GM23338 (cell line): Measurements from ENCODE around the gene MAST4. TPM values are rescaled to one million over a fixed set of nuclear protein-coding genes. Genes with fewer than 3 reads are reported as not detected.

Experiments used
- ATAC-seq: fragments of 200-7000 bp; cut with Tn5 transposase; 3 replicates; pipeline ENCODE4 v1.9.1; 2020
- DNase-seq: peaks from one replicate; pipeline ENCODE4 v3.0.0-alpha.2; 2015; ENCODE audit warnings: low spot score
- H2AFZ ChIP-seq: fragments of 200-600 bp; sonication (generic); 2 replicates; pipeline ENCODE4 v1.8.0; 2016; ENCODE audit warnings: antibody characterized with exemption, mild to moderate bottlenecking, moderate library complexity
- H3F3A ChIP-seq: fragments of 200-600 bp; sonication (generic); replicated peaks from 2 replicates; pipeline ENCODE4 v1.8.0; 2017; ENCODE audit warnings: antibody characterized with exemption, mixed run types, low read depth
- H3K27ac ChIP-seq: fragments of 200-600 bp; sonication (generic); 2 replicates; pipeline ENCODE4 v1.6.1; 2016; ENCODE audit warnings: low read depth
- H3K27me3 ChIP-seq: fragments of 200-600 bp; sonication (generic); 2 replicates; pipeline ENCODE4 v1.8.0; 2016; ENCODE audit warnings: mild to moderate bottlenecking, mixed run types, moderate library complexity; ENCODE audit not compliant: insufficient read depth
- H3K36me3 ChIP-seq: fragments of 200-600 bp; sonication (generic); 2 replicates; pipeline ENCODE4 v1.8.0; 2016; ENCODE audit warnings: mild to moderate bottlenecking; ENCODE audit not compliant: insufficient read depth
- H3K4me1 ChIP-seq: fragments of 200-600 bp; sonication (generic); 2 replicates; pipeline ENCODE4 v1.8.0; 2016; ENCODE audit warnings: mild to moderate bottlenecking, moderate library complexity; ENCODE audit not compliant: insufficient read depth
- H3K4me2 ChIP-seq: fragments of 200-600 bp; sonication (generic); 2 replicates; pipeline ENCODE4 v1.7.1; 2017; ENCODE audit warnings: mixed run types
- H3K4me3 ChIP-seq: fragments of 200-600 bp; sonication (generic); 2 replicates; pipeline ENCODE4 v1.6.1; 2016; ENCODE audit warnings: mixed run types
- H3K79me2 ChIP-seq: fragments of 200-600 bp; sonication (generic); replicated peaks from 2 replicates; pipeline ENCODE4 v1.8.0; 2017; ENCODE audit warnings: mild to moderate bottlenecking; ENCODE audit not compliant: insufficient read depth
- H3K9me2 ChIP-seq: fragments of 200-600 bp; sonication (generic); 2 replicates; pipeline ENCODE4 v1.8.0; 2017; ENCODE audit not compliant: insufficient read depth
- H4K20me1 ChIP-seq: fragments of 200-600 bp; sonication (generic); replicated peaks from 2 replicates; pipeline ENCODE4 v1.8.0; 2017; ENCODE audit warnings: mild to moderate bottlenecking; ENCODE audit not compliant: insufficient read depth
- H3K27ac Mint-ChIP-seq: 2 replicates; pipeline ENCODE4 v1.8.0; 2020; ENCODE audit warnings: inconsistent platforms, mild to moderate bottlenecking, moderate library complexity, mixed read lengths
- H3K27me3 Mint-ChIP-seq: 3 replicates; pipeline ENCODE4 v1.8.0; 2022; ENCODE audit warnings: low read depth, mild to moderate bottlenecking, moderate library complexity, mixed read lengths, inconsistent platforms; ENCODE audit not compliant: insufficient read depth, poor library complexity
- H3K36me3 Mint-ChIP-seq: 3 replicates; pipeline ENCODE4 v1.8.0; 2021; ENCODE audit warnings: low read depth, mild to moderate bottlenecking, inconsistent platforms, moderate library complexity, mixed read lengths
- H3K4me1 Mint-ChIP-seq: 3 replicates; pipeline ENCODE4 v1.8.0; 2020; ENCODE audit warnings: mild to moderate bottlenecking, inconsistent platforms, mixed read lengths
- H3K4me3 Mint-ChIP-seq: 3 replicates; pipeline ENCODE4 v1.8.0; 2021; ENCODE audit warnings: moderate library complexity, mild to moderate bottlenecking, inconsistent platforms, mixed read lengths
- H3K9me3 Mint-ChIP-seq: 3 replicates; pipeline ENCODE4 v1.8.0; 2020; ENCODE audit warnings: moderate library complexity, mild to moderate bottlenecking, inconsistent platforms, mixed read lengths
- CREB1 ChIP-seq: fragments of 250-450 bp; sonication (Bioruptor Pico); IDR thresholded peaks from 2 replicates; pipeline ENCODE4 v1.5.0; 2020; ENCODE audit warnings: low read depth, mild to moderate bottlenecking, moderate library complexity
- CTCF ChIP-seq, 2 experiments: fragments of 200-600 bp in 1 of 2; sonication (generic) in 1 of 2; conservative IDR thresholded peaks; 2 replicates each; pipeline versions ENCODE4 v1.5.1 to v1.6.1; 2016 to 2017; ENCODE audit warnings: antibody characterized with exemption in 2 of 2, low read depth in 2 of 2, mild to moderate bottlenecking in 2 of 2, moderate library complexity in 1 of 2
- EZH2 ChIP-seq: fragments of 200-600 bp; sonication (generic); IDR thresholded peaks from one replicate; pipeline ENCODE4 v1.8.0; 2017; ENCODE audit warnings: antibody characterized with exemption, mild to moderate bottlenecking, low read depth; ENCODE audit not compliant: unreplicated experiment
- EZH2phosphoT487 ChIP-seq: fragments of 200-600 bp; sonication (generic); IDR thresholded peaks from one replicate; pipeline ENCODE4 v1.8.1; 2018; ENCODE audit warnings: antibody characterized with exemption; ENCODE audit not compliant: unreplicated experiment
- JUNB ChIP-seq: IDR thresholded peaks from one replicate; pipeline ENCODE4 v1.6.1; 2016; ENCODE audit warnings: antibody characterized with exemption; ENCODE audit not compliant: unreplicated experiment
- NANOG ChIP-seq: IDR thresholded peaks from 2 replicates; pipeline ENCODE4 v1.6.1; 2016; ENCODE audit warnings: antibody characterized with exemption, borderline replicate concordance
- POLR2AphosphoS5 ChIP-seq: IDR thresholded peaks from 2 replicates; pipeline ENCODE4 v1.6.1; 2016; ENCODE audit warnings: antibody characterized with exemption, low read depth
- STAT1 ChIP-seq: IDR thresholded peaks from one replicate; pipeline ENCODE4 v1.6.1; 2016; ENCODE audit warnings: antibody characterized with exemption; ENCODE audit not compliant: unreplicated experiment
- ZNF114 ChIP-seq: fragments of 250-450 bp; sonication (Bioruptor Pico); IDR thresholded peaks from 2 replicates; pipeline ENCODE4 v1.5.0; 2020; ENCODE audit warnings: mild to moderate bottlenecking, moderate library complexity
- ZNF331 ChIP-seq: fragments of 250-450 bp; sonication (Bioruptor Pico); IDR thresholded peaks from 2 replicates; pipeline ENCODE4 v1.5.0; 2020; ENCODE audit warnings: low read depth, mild to moderate bottlenecking, moderate library complexity
- polyA plus RNA-seq: library from polyadenylated mRNA; unstranded; fragments of >200 nt; fragmentation: Nextera tagmentation; extraction: Ambion mirVana; gene quantifications from 2 replicates; pipeline ENCODE4 v1.2.1, GENCODE V29; 2016
- total RNA-seq: library from RNA; depleted of rRNA; stranded (reverse); fragments of >200 nt; shearing (Covaris generic); gene quantifications from 2 replicates; pipeline ENCODE4 v1.2.3, GENCODE V29; 2014
- TF ChIP-seq, protein P1 (sequence below): IDR thresholded peaks from 2 replicates; pipeline ENCODE4 v1.6.1; 2016; ENCODE audit warnings: antibody characterized with exemption
- TF ChIP-seq, protein P2 (sequence below): fragments of 250-450 bp; sonication (Bioruptor Pico); IDR thresholded peaks from 2 replicates; pipeline ENCODE4 v1.5.0; 2020; ENCODE audit warnings: mild to moderate bottlenecking, moderate library complexity
- TF ChIP-seq, protein P3 (sequence below): IDR thresholded peaks from one replicate; pipeline ENCODE4 v1.6.1; 2018; ENCODE audit warnings: antibody characterized with exemption; ENCODE audit not compliant: unreplicated experiment

Gene MAST4
- total and polyA plus RNA-seq, 2 experiments from 2014 or later, result 3.6 to 8.5 TPM

DNA sequence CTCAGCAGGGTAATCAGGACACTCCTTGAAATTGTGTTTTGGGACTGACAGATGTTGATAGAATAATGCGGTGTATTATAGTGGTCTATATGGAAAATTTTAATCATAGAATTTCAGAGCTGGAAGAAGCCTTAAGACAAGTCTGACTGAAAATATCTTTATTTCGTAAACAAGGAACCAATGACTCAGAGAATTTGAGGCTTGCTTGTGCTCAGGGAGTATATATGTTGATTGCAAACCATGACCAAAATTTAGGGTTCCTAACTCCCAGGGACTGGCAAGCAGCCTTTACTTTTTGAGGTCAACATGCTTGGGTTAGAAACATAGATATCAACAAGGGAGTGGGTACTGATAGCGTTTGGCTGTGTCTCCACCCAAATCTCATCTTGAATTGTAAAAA is 313.2 kb downstream of the MAST4 start:
- no peak overlapping the region for H3K27ac Mint-ChIP-seq
- no peak overlapping the region for H3K4me3 Mint-ChIP-seq
- peaks cover 45% of the 10 kb centered on the region for H3K4me1 Mint-ChIP-seq
- H3K36me3 Mint-ChIP-seq, result peaks cover 4% of the 10 kb centered on the region; the same call in 1 of the 3 replicates
- no peak for ATAC-seq
- H3K79me2 ChIP-seq, result no peaks in the 10 kb centered on the region
- peaks cover 37% of the 10 kb centered on the region for H3K27me3 Mint-ChIP-seq
- no peaks in the 10 kb centered on the region; the same call in 1 of the 2 replicates for H4K20me1 ChIP-seq
- H3K4me1 ChIP-seq, result peaks cover 47% of the 10 kb centered on the region
- peaks cover 11% of the 10 kb centered on the region for H3K9me2 ChIP-seq
- no peak overlapping the region for H3K4me3 ChIP-seq
- peaks cover 4% of the 10 kb centered on the region; the same call in 2 of the 3 replicates for H3K9me3 Mint-ChIP-seq
- H3K27me3 ChIP-seq, result peaks cover 61% of the 10 kb centered on the region
- H3F3A ChIP-seq, result no peaks in the 10 kb centered on the region; the same call in 1 of the 2 replicates
- no peak overlapping the region for H3K27ac ChIP-seq
- H2AFZ ChIP-seq, result no peak overlapping the region
- H3K36me3 ChIP-seq, result no peaks in the 10 kb centered on the region
- no peak for TF ChIP-seq ZNF114 (CRISPR knock-in tag)
- TF ChIP-seq POLR2AphosphoS5, result no peak
- TF ChIP-seq ZNF331 (CRISPR knock-in tag), result no peak
- no peak for TF ChIP-seq CTCF (conservative IDR thresholded peaks at IDR 0.05; ENCODE audit: low read depth in 2 of 2)
- TF ChIP-seq, protein P1, sequence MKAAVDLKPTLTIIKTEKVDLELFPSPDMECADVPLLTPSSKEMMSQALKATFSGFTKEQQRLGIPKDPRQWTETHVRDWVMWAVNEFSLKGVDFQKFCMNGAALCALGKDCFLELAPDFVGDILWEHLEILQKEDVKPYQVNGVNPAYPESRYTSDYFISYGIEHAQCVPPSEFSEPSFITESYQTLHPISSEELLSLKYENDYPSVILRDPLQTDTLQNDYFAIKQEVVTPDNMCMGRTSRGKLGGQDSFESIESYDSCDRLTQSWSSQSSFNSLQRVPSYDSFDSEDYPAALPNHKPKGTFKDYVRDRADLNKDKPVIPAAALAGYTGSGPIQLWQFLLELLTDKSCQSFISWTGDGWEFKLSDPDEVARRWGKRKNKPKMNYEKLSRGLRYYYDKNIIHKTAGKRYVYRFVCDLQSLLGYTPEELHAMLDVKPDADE, result no peak
- no peak for TF ChIP-seq EZH2phosphoT487
- TF ChIP-seq EZH2, result no peak
- TF ChIP-seq, protein P2, sequence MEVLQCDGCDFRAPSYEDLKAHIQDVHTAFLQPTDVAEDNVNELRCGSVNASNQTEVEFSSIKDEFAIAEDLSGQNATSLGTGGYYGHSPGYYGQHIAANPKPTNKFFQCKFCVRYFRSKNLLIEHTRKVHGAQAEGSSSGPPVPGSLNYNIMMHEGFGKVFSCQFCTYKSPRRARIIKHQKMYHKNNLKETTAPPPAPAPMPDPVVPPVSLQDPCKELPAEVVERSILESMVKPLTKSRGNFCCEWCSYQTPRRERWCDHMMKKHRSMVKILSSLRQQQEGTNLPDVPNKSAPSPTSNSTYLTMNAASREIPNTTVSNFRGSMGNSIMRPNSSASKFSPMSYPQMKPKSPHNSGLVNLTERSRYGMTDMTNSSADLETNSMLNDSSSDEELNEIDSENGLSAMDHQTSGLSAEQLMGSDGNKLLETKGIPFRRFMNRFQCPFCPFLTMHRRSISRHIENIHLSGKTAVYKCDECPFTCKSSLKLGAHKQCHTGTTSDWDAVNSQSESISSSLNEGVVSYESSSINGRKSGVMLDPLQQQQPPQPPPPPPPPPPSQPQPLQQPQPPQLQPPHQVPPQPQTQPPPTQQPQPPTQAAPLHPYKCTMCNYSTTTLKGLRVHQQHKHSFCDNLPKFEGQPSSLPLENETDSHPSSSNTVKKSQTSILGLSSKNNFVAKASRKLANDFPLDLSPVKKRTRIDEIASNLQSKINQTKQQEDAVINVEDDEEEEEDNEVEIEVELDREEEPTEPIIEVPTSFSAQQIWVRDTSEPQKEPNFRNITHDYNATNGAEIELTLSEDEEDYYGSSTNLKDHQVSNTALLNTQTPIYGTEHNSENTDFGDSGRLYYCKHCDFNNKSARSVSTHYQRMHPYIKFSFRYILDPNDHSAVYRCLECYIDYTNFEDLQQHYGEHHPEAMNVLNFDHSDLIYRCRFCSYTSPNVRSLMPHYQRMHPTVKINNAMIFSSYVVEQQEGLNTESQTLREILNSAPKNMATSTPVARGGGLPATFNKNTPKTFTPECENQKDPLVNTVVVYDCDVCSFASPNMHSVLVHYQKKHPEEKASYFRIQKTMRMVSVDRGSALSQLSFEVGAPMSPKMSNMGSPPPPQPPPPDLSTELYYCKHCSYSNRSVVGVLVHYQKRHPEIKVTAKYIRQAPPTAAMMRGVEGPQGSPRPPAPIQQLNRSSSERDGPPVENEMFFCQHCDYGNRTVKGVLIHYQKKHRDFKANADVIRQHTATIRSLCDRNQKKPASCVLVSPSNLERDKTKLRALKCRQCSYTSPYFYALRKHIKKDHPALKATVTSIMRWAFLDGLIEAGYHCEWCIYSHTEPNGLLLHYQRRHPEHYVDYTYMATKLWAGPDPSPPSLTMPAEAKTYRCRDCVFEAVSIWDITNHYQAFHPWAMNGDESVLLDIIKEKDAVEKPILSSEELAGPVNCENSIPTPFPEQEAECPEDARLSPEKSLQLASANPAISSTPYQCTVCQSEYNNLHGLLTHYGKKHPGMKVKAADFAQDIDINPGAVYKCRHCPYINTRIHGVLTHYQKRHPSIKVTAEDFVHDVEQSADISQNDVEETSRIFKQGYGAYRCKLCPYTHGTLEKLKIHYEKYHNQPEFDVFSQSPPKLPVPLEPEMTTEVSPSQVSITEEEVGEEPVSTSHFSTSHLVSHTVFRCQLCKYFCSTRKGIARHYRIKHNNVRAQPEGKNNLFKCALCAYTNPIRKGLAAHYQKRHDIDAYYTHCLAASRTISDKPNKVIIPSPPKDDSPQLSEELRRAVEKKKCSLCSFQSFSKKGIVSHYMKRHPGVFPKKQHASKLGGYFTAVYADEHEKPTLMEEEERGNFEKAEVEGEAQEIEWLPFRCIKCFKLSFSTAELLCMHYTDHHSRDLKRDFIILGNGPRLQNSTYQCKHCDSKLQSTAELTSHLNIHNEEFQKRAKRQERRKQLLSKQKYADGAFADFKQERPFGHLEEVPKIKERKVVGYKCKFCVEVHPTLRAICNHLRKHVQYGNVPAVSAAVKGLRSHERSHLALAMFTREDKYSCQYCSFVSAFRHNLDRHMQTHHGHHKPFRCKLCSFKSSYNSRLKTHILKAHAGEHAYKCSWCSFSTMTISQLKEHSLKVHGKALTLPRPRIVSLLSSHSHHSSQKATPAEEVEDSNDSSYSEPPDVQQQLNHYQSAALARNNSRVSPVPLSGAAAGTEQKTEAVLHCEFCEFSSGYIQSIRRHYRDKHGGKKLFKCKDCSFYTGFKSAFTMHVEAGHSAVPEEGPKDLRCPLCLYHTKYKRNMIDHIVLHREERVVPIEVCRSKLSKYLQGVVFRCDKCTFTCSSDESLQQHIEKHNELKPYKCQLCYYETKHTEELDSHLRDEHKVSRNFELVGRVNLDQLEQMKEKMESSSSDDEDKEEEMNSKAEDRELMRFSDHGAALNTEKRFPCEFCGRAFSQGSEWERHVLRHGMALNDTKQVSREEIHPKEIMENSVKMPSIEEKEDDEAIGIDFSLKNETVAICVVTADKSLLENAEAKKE (CRISPR knock-in tag), result no peak
- TF ChIP-seq NANOG, result no peak
- no peak for TF ChIP-seq CREB1 (CRISPR knock-in tag)
- TF ChIP-seq STAT1, result no peak
- TF ChIP-seq JUNB, result no peak
- TF ChIP-seq, protein P3, sequence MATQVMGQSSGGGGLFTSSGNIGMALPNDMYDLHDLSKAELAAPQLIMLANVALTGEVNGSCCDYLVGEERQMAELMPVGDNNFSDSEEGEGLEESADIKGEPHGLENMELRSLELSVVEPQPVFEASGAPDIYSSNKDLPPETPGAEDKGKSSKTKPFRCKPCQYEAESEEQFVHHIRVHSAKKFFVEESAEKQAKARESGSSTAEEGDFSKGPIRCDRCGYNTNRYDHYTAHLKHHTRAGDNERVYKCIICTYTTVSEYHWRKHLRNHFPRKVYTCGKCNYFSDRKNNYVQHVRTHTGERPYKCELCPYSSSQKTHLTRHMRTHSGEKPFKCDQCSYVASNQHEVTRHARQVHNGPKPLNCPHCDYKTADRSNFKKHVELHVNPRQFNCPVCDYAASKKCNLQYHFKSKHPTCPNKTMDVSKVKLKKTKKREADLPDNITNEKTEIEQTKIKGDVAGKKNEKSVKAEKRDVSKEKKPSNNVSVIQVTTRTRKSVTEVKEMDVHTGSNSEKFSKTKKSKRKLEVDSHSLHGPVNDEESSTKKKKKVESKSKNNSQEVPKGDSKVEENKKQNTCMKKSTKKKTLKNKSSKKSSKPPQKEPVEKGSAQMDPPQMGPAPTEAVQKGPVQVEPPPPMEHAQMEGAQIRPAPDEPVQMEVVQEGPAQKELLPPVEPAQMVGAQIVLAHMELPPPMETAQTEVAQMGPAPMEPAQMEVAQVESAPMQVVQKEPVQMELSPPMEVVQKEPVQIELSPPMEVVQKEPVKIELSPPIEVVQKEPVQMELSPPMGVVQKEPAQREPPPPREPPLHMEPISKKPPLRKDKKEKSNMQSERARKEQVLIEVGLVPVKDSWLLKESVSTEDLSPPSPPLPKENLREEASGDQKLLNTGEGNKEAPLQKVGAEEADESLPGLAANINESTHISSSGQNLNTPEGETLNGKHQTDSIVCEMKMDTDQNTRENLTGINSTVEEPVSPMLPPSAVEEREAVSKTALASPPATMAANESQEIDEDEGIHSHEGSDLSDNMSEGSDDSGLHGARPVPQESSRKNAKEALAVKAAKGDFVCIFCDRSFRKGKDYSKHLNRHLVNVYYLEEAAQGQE, result no peak
- no peak for DNase-seq
- no peak overlapping the region for H3K4me2 ChIP-seq
